HG03565 (cell line): ENCODE measurements around the gene RIOK1.
"Not testable (repeated sequence)": the region's sequence is repeated elsewhere in the genome, so short reads cannot be mapped to it uniquely, and the experiment has no call there.

Experiments
- ATAC-seq: cut with Tn5 transposase; IDR thresholded peaks from one replicate; pipeline ENCODE4 v1.9.1; 2021; ENCODE audit warnings: mild to moderate bottlenecking, moderate library complexity; ENCODE audit not compliant: unreplicated experiment

RIOK1 gene

DNA sequence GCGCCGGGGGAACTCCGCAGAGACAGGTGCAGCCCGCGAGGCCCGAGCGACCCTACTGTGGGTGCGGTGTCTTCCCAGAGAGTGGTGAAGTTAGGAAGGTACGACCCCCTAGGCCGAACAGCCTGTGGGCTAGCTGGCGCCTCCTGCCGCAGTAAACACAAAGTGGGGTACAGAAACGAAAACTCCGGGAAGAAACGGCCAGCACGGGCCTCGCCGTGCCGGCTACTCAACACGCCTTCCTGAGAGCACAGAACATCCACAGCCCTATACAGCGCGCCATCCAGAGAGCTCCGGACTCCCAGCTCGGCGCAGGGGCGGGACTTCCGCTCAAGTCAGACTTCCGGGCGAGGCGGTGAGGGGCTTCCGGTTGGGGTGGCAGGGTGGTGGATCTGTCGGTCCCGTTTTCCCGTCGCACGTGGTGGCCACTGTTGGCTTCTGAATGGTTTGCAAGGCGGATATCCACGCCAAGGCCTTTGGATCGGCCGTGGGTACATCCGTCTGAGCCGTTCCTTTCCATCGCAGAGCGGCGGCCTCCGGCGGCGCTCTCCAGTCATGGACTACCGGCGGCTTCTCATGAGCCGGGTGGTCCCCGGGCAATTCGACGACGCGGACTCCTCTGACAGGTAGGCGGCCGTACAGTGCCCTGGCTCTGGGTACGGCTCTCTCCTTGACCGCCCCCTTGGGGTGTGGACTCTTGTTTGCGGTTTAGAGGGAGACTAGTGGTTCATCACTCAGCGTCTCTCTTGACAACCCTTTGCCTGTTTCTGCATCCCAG lies at the start of gene RIOK1, which contains the start of gene CAGE1:
Gene RIOK1 (plus strand): TSS at position 358 of the 775 bp plus-strand sequence. CDS start 195 bp downstream, at position 553.
Gene CAGE1 (minus strand): TSS at position 292 of the 775 bp plus-strand sequence. CDS start 2,569 bp downstream, outside the sequence.
- ATAC-seq = peak; percentile 86

DNA sequence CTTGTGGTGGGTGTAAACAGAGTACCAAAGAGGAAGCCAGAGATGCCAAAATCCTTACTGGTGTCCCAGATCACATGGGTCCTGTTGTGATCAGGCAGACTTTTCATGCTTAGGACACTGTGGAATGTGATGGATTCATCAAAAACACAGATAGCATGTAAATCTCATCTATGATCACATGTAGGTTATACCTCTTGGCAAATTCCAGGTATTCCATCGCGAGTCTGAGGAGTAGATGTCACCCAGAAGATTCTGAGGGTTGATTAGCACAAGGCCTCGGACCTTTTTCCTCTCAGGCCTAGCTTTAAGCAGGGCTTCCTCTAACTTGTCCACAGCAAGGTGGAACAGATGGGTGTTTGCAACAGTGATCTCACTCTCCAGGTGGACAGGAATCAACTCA lies 48.3 kb upstream of the RIOK1 start:
- ATAC-seq = no peak

- no peak for ATAC-seq
These were observed 47.4 kb upstream of the RIOK1 start for GRCh38 chr6:7341989-7342742.

GRCh38 chr6:7343546-7344475 lies 45.8 kb upstream of the RIOK1 start:
- ATAC-seq = no peak

DNA sequence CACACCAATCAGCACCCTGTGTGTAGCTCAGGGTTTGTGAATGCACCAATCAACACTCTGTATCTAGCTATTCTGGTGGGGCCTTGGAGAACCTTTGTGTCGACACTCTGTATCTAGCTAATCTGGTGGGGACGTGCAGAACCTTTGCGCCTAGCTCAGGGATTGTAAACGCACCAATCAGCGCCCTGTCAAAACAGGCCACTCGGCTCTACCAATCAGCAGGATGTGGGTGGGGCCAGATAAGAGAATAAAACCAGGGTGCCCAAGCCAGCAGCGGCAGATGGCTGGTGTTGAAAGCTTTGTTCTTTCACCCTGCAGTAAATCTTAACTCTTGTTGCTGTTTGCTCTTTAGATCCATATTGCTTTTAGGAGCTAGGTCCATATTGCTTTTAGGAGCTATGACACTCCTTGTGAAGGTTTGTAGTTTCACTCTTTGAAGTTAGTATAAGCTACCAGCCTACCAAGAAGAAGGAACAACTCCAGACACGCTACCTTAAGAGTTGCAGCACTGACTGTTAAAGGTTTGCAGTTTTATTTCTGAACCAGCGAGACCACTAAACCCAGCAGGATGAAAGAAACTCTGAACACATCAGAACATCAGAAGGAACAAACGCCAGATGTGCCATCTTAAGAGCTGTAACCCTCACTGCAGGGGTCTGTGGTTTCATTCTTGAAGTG lies 44.7 kb upstream of the RIOK1 start:
- ATAC-seq = not testable (repeated sequence)

GRCh38 chr6:7347551-7347997 lies 42.0 kb upstream of the RIOK1 start:
- ATAC-seq = not testable (repeated sequence)

DNA sequence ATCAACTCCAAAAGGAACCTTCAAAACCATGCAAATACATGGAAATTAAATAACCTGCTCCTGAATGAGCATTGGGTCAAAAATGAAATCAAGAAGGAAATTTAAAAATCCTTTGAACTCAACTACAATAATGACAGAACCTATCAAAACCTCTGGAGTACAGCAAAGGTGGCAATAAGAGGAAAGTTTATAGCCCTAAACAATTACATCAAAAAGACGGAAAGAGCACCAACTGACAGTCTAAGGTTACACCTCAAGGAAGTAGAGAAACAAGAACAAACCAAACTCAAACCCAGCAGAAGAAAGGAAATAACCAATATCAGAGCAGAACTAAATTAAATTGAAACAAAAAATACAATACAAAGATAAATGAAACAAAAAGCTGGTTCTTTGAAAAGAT lies 39.0 kb upstream of the RIOK1 start:
- not testable (repeated sequence) for ATAC-seq

DNA sequence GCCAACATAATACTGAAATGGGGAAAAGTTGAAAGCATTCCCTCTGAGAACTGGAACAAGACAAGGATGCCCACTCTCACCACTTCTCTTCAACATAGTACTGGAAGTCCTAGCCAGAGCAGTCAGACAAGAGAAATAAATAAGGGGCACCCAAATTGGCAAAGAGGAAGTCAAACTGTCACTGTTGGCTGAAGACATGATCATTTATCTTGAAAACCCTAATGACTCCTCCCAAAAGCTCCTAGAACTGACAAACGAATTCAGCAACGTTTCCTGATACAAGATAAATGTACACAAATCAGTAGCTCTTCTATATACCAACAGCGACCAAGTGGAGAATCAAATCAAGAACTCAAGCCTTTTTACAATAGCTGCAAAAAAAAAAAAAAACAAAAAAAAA lies 37.7 kb upstream of the RIOK1 start:
- not testable (repeated sequence) for ATAC-seq

GRCh38 chr6:7367408-7367807 lies 22.2 kb upstream of the RIOK1 start:
- ATAC-seq = no peak

- ATAC-seq = no peak
These were observed 15.9 kb upstream of the RIOK1 start for GRCh38 chr6:7373739-7374138.

DNA sequence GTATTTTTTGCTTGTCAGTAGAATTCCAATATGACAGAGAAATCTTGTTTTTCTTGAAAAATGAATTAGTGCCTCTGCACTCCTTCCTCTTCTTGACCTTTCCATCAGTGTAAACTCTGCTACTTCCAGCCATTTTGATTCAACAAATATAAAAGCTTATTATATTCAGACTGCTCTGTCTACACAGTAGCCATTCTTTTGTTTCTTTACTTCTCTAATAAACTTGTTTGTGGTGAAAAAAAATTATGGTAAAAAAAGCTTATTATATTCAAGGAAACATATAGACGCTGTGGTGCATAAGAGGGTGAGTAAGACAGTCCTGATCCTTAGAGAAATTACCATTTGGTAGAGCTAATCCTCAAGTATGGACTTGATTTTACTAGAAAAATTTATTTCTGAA lies 11.6 kb upstream of the RIOK1 start:
- no peak for ATAC-seq

DNA sequence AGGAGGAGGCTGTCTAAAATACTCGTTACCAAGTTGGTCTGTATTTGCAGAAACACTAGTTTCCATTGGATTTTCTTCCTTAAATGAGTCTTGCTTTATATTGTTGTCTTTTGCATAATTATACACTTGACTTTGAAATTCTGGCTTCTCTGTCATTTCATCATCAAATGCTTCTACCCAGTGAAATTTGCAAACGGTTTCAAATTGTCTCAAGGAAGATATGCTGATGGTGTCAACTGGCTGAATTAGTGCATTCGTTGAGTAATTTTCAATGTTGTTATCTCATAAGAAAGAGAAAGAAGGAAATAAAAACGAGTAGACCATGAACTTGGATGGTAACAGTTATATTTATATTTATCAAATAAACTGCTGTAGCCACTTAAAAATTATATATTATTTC lies 10.9 kb upstream of the RIOK1 start:
- no peak for ATAC-seq

- no peak for ATAC-seq
These were observed 8.5 kb upstream of the RIOK1 start for GRCh38 chr6:7381092-7381491.

GRCh38 chr6:7389162-7389450 lies 502 bp upstream of the RIOK1 start:
- no peak for ATAC-seq

DNA sequence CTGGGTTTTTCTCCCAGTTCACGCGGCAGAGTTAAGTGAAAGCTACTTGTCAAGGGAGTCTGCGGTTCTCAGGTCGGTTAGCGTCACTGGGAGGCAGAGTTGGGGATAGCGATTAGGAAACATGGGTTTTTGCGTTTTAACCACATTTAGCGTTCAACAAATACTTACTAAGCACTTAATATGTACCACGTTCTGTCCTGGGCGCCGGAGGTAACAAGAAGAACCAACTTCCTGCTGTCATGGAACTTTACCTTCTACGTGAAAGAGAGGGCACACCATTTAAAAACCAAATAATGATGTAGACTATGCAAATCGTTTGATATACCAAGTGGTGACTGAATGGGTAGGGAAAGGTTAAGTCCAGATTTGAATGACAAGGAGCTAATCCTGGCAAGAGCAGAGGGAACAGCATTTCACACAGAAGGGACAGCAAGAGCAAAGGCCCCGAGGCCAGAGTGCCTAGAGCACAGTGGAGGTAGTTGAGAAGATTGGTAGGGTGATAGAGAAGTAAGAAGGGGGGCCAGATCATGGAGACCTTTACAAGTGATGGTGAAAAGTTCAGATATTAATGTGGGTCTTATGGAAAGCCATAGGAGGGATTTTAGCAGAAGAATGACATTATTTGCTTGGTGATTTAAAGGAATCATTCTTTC lies 744 bp downstream of the RIOK1 start:
- peak; percentile 14 for ATAC-seq

GRCh38 chr6:7391151-7391550 lies 1.5 kb downstream of the RIOK1 start:
- no peak for ATAC-seq

GRCh38 chr6:7392402-7392801 lies 2.8 kb downstream of the RIOK1 start:
- no peak for ATAC-seq

GRCh38 chr6:7401075-7401474 lies 11.5 kb downstream of the RIOK1 start:
- no peak for ATAC-seq

- ATAC-seq = no peak
These were observed 13.1 kb downstream of the RIOK1 start for GRCh38 chr6:7402716-7403115.

- no peak for ATAC-seq
These were observed 14.9 kb downstream of the RIOK1 start for GRCh38 chr6:7404546-7404945.
